GM18502 (cell line): ENCODE measurements around the gene DOLK.
A peak's percentile ranks its signal among the peaks of the same experiment; 100 is the strongest.
"Not testable (repeated sequence)": the region's sequence is repeated elsewhere in the genome, so short reads cannot be mapped to it uniquely, and the experiment has no call there.

ENCODE experiments used
- ATAC-seq: cut with Tn5 transposase; IDR thresholded peaks from one replicate; pipeline ENCODE4 v1.9.1; 2021; ENCODE audit warnings: mild to moderate bottlenecking; ENCODE audit not compliant: unreplicated experiment, poor library complexity

The DOLK gene

DNA sequence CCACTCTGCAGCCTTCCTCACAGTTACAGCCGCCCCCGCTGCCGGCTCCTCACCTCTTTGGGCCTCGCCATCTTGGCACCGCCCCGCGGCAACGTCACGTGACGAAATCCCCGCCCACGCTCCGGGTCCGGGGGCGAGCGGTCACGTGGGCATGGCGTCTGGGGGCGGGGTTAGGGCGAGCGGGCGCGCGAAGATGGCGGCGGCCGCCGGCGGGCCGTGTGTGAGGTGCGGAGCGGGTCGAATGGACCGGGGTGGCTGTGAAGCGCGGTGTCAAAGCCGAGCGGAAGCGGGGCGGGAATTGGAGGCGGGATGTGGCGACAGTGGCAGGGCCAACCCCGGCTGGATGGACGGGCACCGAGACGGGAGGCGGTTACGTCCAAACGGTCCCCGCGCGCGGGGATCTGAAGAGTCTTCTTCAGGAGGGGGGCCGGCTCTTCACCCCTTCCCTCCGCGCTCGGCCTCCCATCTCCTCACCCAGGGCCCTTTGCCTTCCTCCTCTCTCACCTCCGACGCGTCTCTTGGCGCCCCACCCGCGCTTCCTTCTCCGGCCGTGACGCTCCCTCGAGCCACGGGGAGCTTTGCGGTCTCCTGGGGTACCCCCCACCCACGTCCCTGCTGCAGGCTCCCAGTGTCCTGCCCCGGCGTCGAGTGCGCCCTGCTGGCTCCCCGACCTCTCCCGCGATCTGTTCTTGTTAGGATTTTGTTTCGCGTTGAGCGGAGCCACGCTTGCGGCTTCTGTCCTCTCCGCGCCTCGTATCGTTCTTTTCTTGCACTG, at the start of gene DOLK, which contains the start of gene NUP188:
Gene DOLK, minus strand, starts transcription at position 77 of the 775 bp plus-strand sequence. CDS start 300 bp downstream, outside the sequence.
Gene NUP188, plus strand, starts transcription at position 173 of the 775 bp plus-strand sequence. Its CDS starts 21 bp downstream, at position 194.
- peak; percentile 86 for ATAC-seq

DNA sequence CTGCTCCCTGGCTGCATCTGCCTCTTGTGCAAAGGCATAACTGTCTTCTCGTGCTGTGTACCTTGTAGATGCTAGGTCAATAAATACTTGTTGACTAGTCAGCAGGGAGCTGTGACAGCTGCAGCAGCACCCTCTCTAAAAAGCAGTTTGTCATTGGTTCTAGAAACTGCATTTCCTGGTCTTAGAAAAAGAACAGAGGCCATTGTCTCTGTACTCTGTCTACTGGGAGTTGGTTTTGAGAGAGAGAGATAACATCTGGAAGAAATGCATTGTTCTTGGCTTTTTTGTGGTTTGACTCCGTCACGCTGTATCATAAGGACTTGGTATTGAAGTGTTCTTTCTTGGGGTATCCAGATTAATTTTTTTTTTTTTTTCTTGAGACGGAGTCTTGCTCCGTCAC, 48.4 kb upstream of the DOLK start:
- no peak for ATAC-seq

GRCh38 chr9:128992995-128993394, 45.6 kb upstream of the DOLK start:
- ATAC-seq: no peak

DNA sequence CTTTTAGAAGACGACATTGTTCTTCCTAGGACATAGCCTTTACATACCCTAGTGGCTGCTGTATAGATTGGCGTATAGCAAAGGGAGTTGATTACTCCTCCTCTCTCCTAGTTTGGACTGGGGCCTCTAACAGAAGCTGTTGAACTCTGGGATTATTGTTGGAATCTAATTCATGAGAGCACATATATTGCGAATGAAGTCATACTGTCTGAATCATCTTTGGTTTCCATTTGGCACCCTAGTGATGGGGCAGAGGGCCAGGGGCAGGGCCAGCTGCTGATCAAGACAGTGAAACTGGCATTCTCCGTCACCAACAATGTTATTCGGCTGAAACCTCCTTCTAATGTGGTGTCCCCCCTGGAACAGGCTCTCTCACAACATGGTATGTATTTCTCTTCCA, 40.4 kb upstream of the DOLK start:
- no peak for ATAC-seq

DNA sequence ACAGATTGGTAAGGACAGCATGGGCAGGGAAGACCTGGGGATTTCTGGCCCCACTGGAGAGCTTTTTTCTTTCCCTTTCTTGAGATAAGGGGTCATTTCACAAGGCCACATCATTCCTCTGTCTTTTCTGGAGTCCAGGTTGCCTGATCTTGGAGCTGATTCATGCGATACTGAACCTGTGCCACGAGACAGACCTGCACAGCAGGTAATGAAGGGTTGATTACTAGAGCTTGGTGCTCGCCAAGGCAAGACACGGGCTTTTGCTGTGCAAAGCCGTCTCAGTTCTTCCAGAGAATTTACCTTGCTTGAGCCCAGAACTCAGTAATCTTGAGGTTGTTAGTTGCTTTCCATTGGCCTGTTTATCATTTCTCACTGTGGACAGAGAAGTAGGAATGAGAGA, 39.3 kb upstream of the DOLK start:
- no peak for ATAC-seq

DNA sequence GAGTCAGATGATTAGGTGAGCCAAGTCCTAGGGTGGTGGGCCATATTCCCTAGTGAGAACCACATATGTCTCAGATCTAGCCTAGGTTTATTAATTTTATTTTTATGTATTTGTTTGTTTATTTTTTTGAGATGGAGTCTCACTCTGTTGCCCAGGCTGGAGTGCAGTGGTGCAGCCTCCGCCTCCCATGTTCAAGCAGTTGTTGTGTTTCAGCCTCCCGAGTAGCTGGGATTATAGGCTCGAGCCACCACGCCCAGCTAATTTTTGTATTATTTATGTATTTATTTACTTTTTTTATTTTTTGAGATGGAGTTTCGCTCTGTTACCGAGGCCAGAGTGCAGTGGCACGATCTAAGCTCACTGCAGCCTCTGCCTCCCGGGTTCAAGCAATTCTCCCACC, 36.1 kb upstream of the DOLK start:
- no peak for ATAC-seq

DNA sequence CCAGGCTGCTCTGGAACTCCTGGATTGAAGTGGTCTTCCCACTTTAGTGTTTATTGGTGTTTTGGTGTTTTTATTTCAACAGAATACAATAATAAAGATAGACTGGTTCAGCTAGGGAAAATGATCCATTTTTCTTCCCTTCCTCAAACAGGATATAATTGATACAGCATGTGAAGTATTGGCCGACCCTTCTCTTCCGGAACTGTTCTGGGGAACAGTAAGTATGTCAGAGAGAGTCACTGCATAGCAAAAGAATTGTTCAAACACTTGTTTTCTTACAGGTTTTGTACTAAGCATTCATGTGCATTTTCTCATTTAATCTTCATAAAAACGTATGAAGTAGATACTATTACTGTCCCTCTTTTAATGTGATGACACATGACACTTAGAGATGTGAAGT, 31.7 kb upstream of the DOLK start:
- ATAC-seq: no peak

- ATAC-seq: no peak
These were observed 25.6 kb upstream of the DOLK start for GRCh38 chr9:128972956-128973355.

GRCh38 chr9:128969491-128969890, 22.1 kb upstream of the DOLK start:
- no peak for ATAC-seq

- not testable (repeated sequence) for ATAC-seq
These were observed 14.0 kb upstream of the DOLK start for GRCh38 chr9:128961403-128961802.

GRCh38 chr9:128947277-128947526, 201 bp downstream of the DOLK start:
- no peak for ATAC-seq

DNA sequence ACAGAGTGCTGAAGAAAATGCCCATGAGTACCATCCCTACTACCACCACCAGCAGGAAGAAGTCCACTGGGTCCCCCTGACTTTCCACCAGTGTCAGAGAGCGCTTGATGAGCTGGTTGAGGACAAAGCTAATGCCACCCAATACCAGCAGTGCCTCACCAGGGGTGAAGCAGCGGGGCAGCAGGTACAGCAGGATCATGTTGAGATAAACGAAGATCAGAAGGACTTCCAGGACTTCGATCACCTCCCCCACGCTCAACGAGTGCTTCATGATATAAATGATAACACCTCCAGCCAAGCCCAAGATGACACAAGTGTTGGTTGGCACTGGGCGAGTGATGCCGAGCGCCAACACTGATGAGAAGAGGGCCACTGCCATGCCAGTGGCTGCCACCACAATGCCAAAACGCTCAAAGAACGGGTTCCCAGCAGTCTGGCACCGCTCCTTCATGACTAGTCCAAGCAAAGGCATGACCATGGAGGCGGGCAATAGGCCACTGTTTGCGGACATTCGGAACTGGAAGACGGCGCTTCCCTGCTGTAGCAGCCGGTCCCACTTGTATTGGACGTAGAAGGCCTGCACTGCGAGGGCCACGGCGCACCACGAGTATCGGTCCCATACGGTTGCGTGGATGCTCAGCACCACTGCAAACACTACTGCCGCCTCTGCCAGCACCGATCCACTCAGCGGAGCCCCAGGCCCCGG, 679 bp downstream of the DOLK start:
- peak; percentile 20 for ATAC-seq

GRCh38 chr9:128945798-128946501, 1.5 kb downstream of the DOLK start:
- no peak for ATAC-seq

DNA sequence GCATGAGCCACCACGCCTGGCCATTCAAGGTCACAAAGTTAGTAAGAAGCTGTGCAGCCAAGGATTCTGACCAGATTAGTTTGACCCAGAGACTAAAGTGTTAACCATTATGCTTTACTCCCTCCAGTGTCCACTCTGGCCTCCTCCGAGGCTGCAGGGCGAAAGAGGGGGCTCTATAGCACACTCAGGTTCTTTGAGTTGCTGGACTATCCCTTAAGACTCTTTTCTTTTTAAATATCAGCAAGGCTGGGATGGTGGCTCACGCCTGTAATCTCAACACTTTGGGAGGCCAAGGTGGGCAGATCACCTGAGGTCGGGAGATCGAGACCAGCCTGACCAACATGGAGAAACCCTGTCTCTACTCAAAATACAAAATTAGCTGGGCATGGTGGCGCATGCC, 2.4 kb downstream of the DOLK start:
- ATAC-seq: not testable (repeated sequence)

DNA sequence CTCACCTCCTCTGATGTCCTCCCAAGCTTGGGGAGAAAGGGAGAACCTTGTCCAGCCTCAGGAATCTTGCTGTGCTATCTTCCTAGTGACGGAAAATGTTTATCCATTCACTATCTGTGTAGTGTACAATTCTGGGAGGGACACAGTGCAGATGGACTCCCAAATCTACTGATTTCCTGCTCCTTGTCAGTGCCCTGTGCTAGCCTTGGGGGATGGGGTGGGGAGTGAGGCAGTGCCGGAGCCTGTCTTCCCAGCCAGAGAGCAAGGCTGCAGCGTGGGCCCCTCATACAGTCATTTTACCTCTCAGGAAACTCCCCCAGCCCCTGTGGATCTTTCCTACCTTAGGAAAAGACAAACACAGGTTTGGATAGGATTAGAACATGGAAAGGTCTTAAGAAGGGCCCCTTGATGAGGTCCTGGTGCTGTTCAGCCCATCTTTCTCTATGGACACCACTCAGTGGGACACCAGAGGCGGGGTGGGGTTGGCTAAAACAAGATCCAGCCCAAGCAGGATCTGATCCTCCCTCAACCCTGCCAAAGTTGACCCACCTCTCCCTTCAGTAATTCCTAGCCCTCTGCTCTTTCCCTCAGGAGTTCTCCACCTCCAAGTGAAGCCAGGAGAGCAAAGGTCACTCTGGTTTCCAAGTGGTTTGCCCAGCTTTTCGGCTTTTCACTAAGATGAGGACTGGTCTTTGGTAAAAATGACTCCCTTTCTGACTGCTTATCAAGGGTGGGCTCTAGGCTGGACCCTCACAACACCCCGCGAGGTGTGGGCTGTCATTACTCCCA, 3.4 kb downstream of the DOLK start:
- ATAC-seq: no peak

DNA sequence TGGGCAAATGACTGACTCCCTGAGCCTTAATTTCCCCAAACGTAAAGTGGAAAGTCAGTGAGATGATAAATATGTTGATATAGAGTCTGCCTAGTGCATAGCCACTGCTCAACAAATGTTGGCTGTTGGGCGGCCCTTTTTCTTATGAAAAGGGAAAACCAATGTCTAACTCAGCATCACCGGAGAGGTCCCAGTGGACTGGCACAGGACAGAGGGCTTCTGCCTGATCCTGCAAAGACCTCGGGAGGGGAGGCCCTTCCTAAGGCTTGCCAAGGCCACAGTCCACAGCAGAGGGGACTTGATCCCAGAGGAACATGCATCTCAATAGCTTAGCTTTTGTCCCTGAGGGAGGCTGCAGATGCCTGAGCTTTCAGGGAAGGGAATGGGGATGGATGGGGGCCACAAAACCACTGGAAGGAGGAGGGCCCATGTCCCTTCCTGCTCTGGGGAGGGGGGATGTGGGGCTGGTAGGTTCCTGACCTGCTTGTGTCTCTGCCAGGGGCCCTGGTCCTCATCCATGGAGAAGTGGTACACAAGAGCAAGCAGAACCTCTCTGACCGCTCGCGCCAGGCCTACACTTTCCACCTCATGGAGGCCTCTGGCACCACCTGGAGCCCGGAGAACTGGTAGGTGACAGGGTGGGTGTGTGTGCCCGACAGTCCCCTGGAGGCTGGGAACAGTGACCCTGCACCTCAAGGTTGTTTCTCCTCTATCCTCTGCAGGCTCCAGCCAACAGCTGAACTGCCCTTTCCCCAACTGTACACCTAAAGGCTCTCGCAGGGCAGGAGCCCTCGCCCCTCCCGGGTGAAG, 6.3 kb downstream of the DOLK start:
- ATAC-seq: no peak

DNA sequence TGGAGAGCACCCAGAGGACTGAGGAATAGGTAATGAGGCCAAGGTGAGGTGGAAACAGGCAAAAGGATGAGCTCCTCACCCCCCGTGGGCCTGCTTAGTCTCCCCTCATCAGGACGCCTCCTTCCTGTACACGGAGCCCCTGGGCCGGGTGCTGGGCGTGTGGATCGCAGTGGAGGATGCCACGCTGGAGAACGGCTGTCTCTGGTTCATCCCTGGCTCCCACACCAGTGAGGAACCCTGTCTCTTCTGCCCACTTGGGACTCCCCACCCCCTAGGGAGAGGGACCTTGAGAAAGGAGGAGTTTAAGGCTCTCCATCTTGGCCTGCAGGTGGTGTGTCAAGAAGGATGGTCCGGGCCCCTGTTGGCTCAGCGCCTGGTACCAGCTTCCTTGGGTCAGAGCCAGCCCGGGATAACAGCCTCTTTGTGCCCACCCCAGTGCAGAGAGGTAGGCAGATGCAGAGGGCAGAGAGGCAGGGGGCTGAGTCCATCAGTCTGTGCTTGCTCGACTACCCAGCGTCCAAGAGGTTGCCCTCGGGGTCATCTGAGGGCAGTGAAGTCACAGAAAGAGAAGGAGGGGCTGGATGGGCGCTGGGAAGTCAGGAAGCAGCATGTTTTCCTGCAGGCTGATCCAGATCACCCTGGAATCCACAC, 7.0 kb downstream of the DOLK start:
- ATAC-seq: no peak

DNA sequence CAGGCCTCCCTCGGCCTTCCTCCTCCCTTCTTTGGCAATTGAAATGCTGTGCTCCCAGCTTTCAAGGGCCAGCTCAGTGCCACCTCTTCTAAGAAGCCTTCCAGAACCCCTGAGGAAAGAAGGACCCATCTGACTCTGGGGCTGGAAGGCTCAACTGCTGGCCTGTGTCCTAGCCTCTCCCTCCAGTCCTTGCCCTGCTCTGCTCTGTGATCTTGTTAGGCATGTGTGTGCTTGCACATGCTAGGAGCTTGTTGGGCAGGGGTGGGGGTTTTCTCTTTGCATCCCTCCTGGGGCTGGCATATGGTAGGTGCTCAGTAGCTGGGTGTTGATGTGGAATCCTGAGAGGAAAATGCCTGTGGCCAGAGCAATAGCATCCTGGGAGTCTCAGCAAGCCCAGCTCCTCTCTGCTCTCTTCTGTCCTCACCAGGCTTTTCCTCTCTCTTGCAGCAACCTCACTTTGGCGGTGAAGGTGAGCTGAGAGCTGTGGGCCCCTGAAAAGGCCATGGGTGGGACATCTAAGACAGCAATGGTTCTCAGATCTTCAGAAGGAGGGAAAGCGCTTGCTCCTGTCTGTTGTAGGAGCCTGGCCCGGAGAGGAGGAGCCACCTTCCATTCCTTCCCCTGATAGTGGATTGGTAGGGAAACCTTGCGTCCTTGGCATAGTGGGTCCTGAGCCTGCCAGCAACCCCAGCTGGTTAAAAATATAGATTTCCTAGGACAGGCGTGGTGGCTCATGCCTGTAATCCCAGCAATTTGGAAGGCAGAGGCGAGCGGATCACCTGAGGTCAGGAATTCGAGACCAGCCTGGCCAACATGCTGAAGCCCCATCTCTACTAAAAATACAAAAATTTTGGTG, 9.9 kb downstream of the DOLK start:
- no peak for ATAC-seq
